ENCODE results near the gene LRIG2.

GRCh38 chr1:113146242-113147072 lies 73.5 kb downstream of the LRIG2 start:
- TF ChIP-seq TAF1 (conservative IDR thresholded peaks at IDR 0.05) (no peak), ATF3 (IDR thresholded peaks at IDR 0.05) (no peak), HNF4G (IDR thresholded peaks at IDR 0.05) (no peak)
